GM12891 (cell line): ENCODE data around the gene GIMAP7.
A peak's percentile ranks its signal among the peaks of the same experiment; 100 is the strongest.
"Not testable (repeated sequence)": the region's sequence is repeated elsewhere in the genome, so short reads cannot be mapped to it uniquely, and the experiment has no call there.

ENCODE experiments used
- DNase-seq: peaks from one replicate; pipeline ENCODE4 v3.0.0; 2011; ENCODE audit warnings: low spot score; ENCODE audit not compliant: insufficient read length
- FAIRE-seq: peaks from 2 replicates; lab custom pipeline; 2011; peaks lifted over from hg19 to GRCh38; lab: Jason Lieb, UNC
- PAX5 ChIP-seq: IDR thresholded peaks from 2 replicates; pipeline ENCODE4 v1.6.1; 2011; ENCODE audit warnings: low read length, moderate library complexity, mild to moderate bottlenecking; ENCODE audit not compliant: insufficient read depth, severe bottlenecking
- POLR2A ChIP-seq: IDR thresholded peaks from 2 replicates; pipeline ENCODE4 v1.6.1; 2011; ENCODE audit warnings: low read depth, low read length, control low read depth
- POLR2AphosphoS5 ChIP-seq: IDR thresholded peaks from 2 replicates; pipeline ENCODE4 v1.6.1; 2011; ENCODE audit warnings: low read depth, low read length, control low read depth
- POU2F2 ChIP-seq: IDR thresholded peaks from 2 replicates; pipeline ENCODE4 v1.6.1; 2011; ENCODE audit warnings: low read depth, mild to moderate bottlenecking, control low read depth, low read length, moderate library complexity
- SPI1 ChIP-seq: IDR thresholded peaks from 2 replicates; pipeline ENCODE4 v1.6.1; 2011; ENCODE audit warnings: low read depth, low read length, control low read depth
- TAF1 ChIP-seq: IDR thresholded peaks from 2 replicates; pipeline ENCODE4 v1.6.1; 2011; ENCODE audit warnings: low read depth, low read length, control low read depth

GIMAP7 gene

GRCh38 chr7:150479023-150479716, 35.5 kb upstream of the GIMAP7 start:
- no peak for DNase-seq
- no peak for FAIRE-seq
- TF ChIP-seq TAF1 (no peak), PAX5 (no peak), SPI1 (no peak)

DNA sequence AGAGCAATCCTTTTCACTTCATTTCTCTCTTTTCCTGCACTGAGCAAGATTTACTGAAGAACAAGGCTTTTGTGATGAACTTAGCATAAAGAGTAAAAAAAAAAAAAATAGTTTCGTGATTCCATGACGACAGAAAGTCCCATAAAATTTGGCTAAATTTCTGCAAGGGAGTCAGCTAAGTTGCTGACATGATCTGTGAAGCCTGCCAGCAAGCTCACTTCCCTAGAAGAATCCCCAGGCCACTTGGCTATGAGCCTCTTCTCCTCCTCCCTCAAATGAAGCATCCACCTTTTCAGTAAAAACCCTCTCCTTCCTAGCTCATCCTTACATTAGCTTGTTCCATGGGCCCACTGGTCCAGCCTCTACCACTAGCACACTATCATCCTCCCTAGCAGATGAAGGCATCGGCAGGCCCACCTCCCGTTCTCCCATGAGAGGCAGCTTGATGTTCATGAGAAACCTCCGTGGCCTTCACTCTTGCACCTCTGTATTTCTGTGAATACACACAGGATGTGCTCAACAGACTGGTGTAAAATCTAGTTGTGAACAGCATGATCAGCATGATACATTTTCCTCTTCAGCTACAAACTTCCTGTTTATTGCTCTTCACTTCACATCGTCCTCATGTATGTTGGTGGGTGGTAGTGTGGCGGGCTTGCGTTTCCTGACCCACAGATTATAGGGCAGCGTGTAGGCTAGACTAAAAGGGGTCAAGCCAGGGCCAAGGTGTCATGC, 33.3 kb upstream of the GIMAP7 start:
- TF ChIP-seq POLR2A (no peak), POU2F2 (no peak), TAF1 (no peak), SPI1 (no peak), PAX5 (no peak), POLR2AphosphoS5 (no peak)
- FAIRE-seq (peak; percentile 23), DNase-seq (no peak)

GRCh38 chr7:150481922-150482321, 32.8 kb upstream of the GIMAP7 start:
- no peak for DNase-seq
- FAIRE-seq = no peak
- TF ChIP-seq PAX5 (no peak), TAF1 (no peak), POU2F2 (no peak), SPI1 (no peak), POLR2AphosphoS5 (no peak), POLR2A (no peak)

- not testable (repeated sequence) for FAIRE-seq
Observed at GRCh38 chr7:150483514-150483913, 31.2 kb upstream of the GIMAP7 start.

DNA sequence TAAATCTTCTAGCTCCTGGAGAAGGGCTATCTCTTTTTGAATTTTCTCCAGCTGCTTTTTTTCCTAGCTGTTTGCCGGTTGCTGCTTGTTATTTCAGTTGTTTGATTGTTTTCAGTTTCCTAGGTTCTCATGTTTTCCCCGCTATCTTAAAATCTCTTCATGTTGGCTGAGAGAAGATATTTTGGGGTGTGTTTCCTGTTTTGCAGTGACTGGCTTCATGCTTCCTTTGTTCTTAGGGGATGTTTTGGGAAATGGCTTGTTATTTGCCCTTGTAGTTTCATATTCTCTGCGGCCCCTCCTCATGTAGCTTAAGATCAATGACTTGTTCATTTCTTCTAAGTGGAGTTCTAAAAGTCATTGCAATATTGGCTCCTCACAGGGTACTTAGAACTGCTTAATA, 30.6 kb upstream of the GIMAP7 start:
- peak; percentile 16 for FAIRE-seq

More at GRCh38 chr7:150483514-150483913, 31.2 kb upstream of the GIMAP7 start:
- DNase-seq = not testable (repeated sequence)

GRCh38 chr7:150487625-150488024, 27.0 kb upstream of the GIMAP7 start:
- DNase-seq = no peak
- no peak for FAIRE-seq
- TF ChIP-seq POLR2A (no peak), POU2F2 (no peak), SPI1 (no peak), PAX5 (no peak), TAF1 (no peak), POLR2AphosphoS5 (no peak)

More for the DNA sequence above, 30.6 kb upstream of the GIMAP7 start:
- DNase-seq = not testable (repeated sequence)

DNA sequence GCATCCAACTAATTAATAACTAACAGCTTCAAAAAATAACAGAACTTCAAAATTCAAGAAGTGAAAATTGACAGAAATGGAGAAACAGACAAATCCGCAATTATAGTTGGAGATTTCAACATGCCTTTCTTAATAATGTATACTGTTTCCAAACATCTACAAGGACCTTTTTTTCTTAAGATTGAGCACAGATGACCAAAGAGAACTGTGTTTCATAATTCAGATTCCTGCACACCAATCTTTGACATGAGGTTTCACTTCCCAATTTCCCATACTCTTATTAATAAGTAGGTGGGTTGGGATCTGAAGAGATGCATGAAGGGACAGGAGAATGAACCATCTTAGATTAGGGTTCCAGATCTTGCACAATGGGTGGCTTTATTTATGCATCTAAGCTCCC, 24.9 kb upstream of the GIMAP7 start:
- FAIRE-seq (no peak), DNase-seq (no peak)
- TF ChIP-seq POLR2A (no peak), SPI1 (peak; percentile 63)

- FAIRE-seq, DNase-seq: not testable (repeated sequence)
Observed at GRCh38 chr7:150493442-150493841, 21.2 kb upstream of the GIMAP7 start.

GRCh38 chr7:150502519-150502918, 12.2 kb upstream of the GIMAP7 start:
- no peak for FAIRE-seq
- DNase-seq = no peak

GRCh38 chr7:150503155-150503554, 11.5 kb upstream of the GIMAP7 start:
- FAIRE-seq = no peak

More at GRCh38 chr7:150502519-150502918, 12.2 kb upstream of the GIMAP7 start:
- no peak for TF ChIP-seq PAX5
- TF ChIP-seq POU2F2 = no peak
- TF ChIP-seq POLR2A = no peak
- no peak for TF ChIP-seq SPI1
- TF ChIP-seq POLR2AphosphoS5 = no peak
- TF ChIP-seq TAF1 = no peak

GRCh38 chr7:150503581-150503980, 11.1 kb upstream of the GIMAP7 start:
- TF ChIP-seq TAF1 = no peak
- no peak for TF ChIP-seq POLR2AphosphoS5
- no peak for TF ChIP-seq PAX5
- no peak for TF ChIP-seq POU2F2
- no peak for TF ChIP-seq SPI1
- no peak for TF ChIP-seq POLR2A
- DNase-seq = no peak
- no peak for FAIRE-seq

More at GRCh38 chr7:150503155-150503554, 11.5 kb upstream of the GIMAP7 start:
- TF ChIP-seq POU2F2 = no peak
- TF ChIP-seq POLR2AphosphoS5 = no peak
- DNase-seq = no peak

DNA sequence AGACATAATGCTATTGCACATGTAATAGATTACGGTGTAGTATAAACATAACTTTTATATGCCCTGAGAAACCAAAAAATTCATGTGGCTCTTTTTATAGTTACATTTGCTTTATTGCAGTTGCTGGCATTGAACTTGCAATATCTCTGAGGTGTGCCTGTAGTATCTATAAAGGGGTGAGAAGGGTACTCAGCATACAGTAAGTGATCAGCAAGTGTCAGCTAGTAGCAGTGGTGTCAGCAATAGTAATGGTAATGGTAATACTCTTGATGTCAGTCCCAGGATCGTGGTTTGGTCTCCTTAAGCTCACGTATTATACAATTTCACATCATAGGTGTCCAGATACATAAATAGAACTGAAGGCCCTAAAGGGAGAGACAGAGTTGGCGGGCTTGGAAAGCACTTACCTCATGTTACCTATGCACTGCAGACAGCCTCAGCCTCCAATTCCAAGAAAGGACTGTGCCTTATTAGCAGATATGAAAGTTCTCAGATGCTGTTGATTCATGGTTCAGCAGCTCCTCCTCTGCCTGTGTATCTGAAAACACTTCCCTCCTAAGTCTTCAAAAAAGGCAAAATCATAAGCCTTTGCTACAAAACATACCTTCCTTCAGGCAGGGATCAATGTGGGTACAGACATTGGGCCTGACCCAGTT, 6.6 kb upstream of the GIMAP7 start:
- no peak for FAIRE-seq
- no peak for TF ChIP-seq POU2F2
- TF ChIP-seq PAX5 = no peak
- TF ChIP-seq POLR2AphosphoS5 = no peak
- TF ChIP-seq POLR2A = no peak
- TF ChIP-seq TAF1 = no peak
- TF ChIP-seq SPI1 = no peak

More for the DNA sequence above, 6.6 kb upstream of the GIMAP7 start:
- DNase-seq = no peak
